NT2/D1 (cell line): ENCODE results near the gene KPNA2.
"Not testable (repeated sequence)": the region's sequence is repeated elsewhere in the genome, so short reads cannot be mapped to it uniquely, and the experiment has no call there.

Source experiments
- DNase-seq: peaks from one replicate; pipeline ENCODE4 v3.0.0-alpha.2; 2011; ENCODE audit warnings: low read depth, low spot score
- H3K27me3 ChIP-seq: 2 replicates; pipeline ENCODE4 v1.6.0; 2011; ENCODE audit warnings: mild to moderate bottlenecking; ENCODE audit not compliant: insufficient read length, insufficient read depth
- H3K36me3 ChIP-seq: 2 replicates; pipeline ENCODE4 v1.6.1; 2011; ENCODE audit warnings: mild to moderate bottlenecking, low read length, mixed read lengths; ENCODE audit not compliant: insufficient read depth, insufficient read length
- H3K4me1 ChIP-seq: 2 replicates; pipeline ENCODE4 v1.5.1; 2011; ENCODE audit not compliant: insufficient read depth, insufficient read length
- H3K4me3 ChIP-seq: 2 replicates; pipeline ENCODE4 v1.5.1; 2011; ENCODE audit warnings: low read depth; ENCODE audit not compliant: insufficient read length
- H3K9ac ChIP-seq: 2 replicates; pipeline ENCODE4 v1.6.0; 2011; ENCODE audit warnings: low read depth; ENCODE audit not compliant: insufficient read length
- H3K9me3 ChIP-seq: 2 replicates; pipeline ENCODE4 v1.5.1; 2011; ENCODE audit warnings: mild to moderate bottlenecking, low read length; ENCODE audit not compliant: insufficient read depth
- SUZ12 ChIP-seq: IDR thresholded peaks from 2 replicates; pipeline ENCODE4 v1.6.1; 2011; ENCODE audit not compliant: insufficient read length, insufficient read depth; ENCODE audit errors: extremely low read depth
- YY1 ChIP-seq: IDR thresholded peaks from 2 replicates; pipeline ENCODE4 v1.6.1; 2011; ENCODE audit not compliant: insufficient read length, insufficient read depth
- ZNF274 ChIP-seq: IDR thresholded peaks from 2 replicates; pipeline ENCODE4 v1.6.1; 2011; ENCODE audit warnings: mild to moderate bottlenecking, low read depth, low read length

Gene KPNA2

GRCh38 chr17:68053231-68054013, 17.9 kb downstream of the KPNA2 start:
- DNase-seq: no peak
- Histone ChIP-seq H3K4me3 (no peak overlapping the region), H3K27me3 (no peaks in the 10 kb centered on the region), H3K9ac (no peak overlapping the region), H3K36me3 (no peaks in the 10 kb centered on the region), H3K9me3 (no peaks in the 10 kb centered on the region; the same call in 1 of the 2 replicates), H3K4me1 (no peaks in the 10 kb centered on the region)
- TF ChIP-seq YY1: no peak
- TF ChIP-seq SUZ12: no peak
- no peak for TF ChIP-seq ZNF274

GRCh38 chr17:68054296-68054900, 18.9 kb downstream of the KPNA2 start:
- Histone ChIP-seq H3K27me3 (no peaks in the 10 kb centered on the region), H3K36me3 (no peaks in the 10 kb centered on the region), H3K9me3 (no peaks in the 10 kb centered on the region; the same call in 1 of the 2 replicates), H3K4me1 (no peaks in the 10 kb centered on the region), H3K4me3 (no peak overlapping the region), H3K9ac (no peak overlapping the region)
- TF ChIP-seq YY1: no peak
- no peak for TF ChIP-seq ZNF274
- TF ChIP-seq SUZ12: no peak
- DNase-seq: no peak

GRCh38 chr17:68057531-68057952, 22.0 kb downstream of the KPNA2 start:
- Histone ChIP-seq H3K4me3 (no peak overlapping the region), H3K27me3 (no peaks in the 10 kb centered on the region), H3K9me3 (no peaks in the 10 kb centered on the region), H3K4me1 (no peaks in the 10 kb centered on the region), H3K36me3 (no peaks in the 10 kb centered on the region), H3K9ac (no peak overlapping the region)
- TF ChIP-seq SUZ12 (no peak), YY1 (no peak), ZNF274 (no peak)
- DNase-seq: no peak

GRCh38 chr17:68060336-68060735, 24.8 kb downstream of the KPNA2 start:
- no peaks in the 10 kb centered on the region for H3K36me3 ChIP-seq
- no peaks in the 10 kb centered on the region for H3K27me3 ChIP-seq
- no peak for DNase-seq
- H3K4me3 ChIP-seq: no peak overlapping the region
- TF ChIP-seq SUZ12 (no peak), YY1 (no peak), ZNF274 (no peak)
- no peak overlapping the region for H3K9ac ChIP-seq
- H3K9me3 ChIP-seq: no peaks in the 10 kb centered on the region
- no peaks in the 10 kb centered on the region for H3K4me1 ChIP-seq

- H3K36me3 ChIP-seq: no peaks in the 10 kb centered on the region
- no peaks in the 10 kb centered on the region for H3K27me3 ChIP-seq
- no peak for DNase-seq
- no peaks in the 10 kb centered on the region for H3K4me1 ChIP-seq
- H3K9me3 ChIP-seq: no peaks in the 10 kb centered on the region
- TF ChIP-seq ZNF274: no peak
- no peak for TF ChIP-seq SUZ12
- no peak for TF ChIP-seq YY1
- H3K4me3 ChIP-seq: no peak overlapping the region
- no peak overlapping the region for H3K9ac ChIP-seq
Measured at GRCh38 chr17:68061512-68062313, 26.2 kb downstream of the KPNA2 start.

- H3K27me3 ChIP-seq, DNase-seq, H3K4me3 ChIP-seq, H3K4me1 ChIP-seq, H3K9me3 ChIP-seq, H3K36me3 ChIP-seq, H3K9ac ChIP-seq: not testable (repeated sequence)
Measured at GRCh38 chr17:68065366-68065765, 29.8 kb downstream of the KPNA2 start.

DNA sequence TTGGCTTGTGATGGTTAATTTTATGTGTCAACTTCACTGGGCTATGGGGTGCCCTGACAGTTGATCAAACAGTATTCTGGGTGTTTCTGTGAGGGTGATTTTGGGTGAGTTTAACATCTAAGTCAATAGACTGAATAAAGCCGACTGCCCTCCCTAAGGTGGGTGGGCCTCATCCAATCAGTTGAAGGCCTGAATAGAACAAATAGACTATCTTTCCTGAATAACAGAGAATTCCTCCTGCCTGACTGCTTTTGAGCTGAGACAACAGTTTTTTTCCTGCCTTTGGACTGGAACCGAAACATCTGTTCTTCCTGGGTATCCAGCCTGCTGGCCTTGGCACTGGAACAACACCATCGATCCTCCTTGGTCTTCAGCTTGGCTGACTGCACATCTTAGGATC, 33.0 kb downstream of the KPNA2 start:
- DNase-seq, H3K4me3 ChIP-seq, H3K9me3 ChIP-seq, H3K4me1 ChIP-seq, H3K9ac ChIP-seq, H3K36me3 ChIP-seq, H3K27me3 ChIP-seq: not testable (repeated sequence)

DNA sequence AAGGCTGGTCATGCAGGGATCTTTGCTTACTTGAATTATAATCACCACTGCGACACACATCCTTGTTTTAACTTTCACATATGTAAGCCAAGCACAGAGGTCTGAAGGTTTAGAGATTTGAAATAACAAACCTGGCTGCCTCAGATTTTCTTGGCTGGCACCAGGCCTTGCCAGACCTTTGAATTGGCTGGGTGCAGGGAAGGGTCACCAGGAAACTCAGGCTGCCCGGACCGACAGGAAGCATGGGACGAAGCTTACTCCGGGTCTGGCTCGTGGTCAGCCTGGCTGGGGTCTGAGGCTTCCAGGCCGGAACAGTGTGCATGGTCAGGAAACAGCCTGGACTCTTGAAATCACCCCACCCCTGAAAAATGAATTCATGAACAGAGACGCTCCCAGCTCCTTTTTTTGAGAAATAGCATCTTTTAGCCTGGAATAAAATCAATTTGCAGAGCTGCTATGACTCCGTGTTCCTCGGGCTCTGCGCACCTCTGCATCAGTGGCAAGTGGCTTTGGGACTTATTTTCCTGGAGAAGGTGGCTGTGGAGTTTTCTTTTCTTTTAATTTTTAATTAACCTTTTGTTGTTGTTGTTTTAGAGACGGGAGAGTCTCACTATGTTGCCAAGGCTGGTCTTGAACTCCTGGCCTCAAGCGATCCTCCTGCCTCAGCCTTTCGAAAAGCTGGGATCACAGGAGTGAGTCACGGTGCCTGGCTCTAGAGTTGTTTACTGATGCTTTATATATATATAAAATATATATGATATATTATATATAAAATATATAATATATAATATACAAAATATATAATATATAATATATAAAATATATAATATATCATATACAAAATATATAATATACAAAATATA, 35.3 kb downstream of the KPNA2 start:
- not testable (repeated sequence) for H3K9ac ChIP-seq, DNase-seq, H3K9me3 ChIP-seq, H3K4me3 ChIP-seq, H3K4me1 ChIP-seq, H3K36me3 ChIP-seq, H3K27me3 ChIP-seq
